ENCODE results near the gene SUCLG2.

GRCh38 chr3:67524046-67524445 is 130.4 kb downstream of the SUCLG2 start:
- no peak for TF ChIP-seq CTCF (IDR thresholded peaks at IDR 0.05)
- no peak for TF ChIP-seq POLR2A (IDR thresholded peaks at IDR 0.05)
